Fibroblast of peridontal ligament (primary cell): ENCODE data around the gene CAMK2G.
"Not testable (repeated sequence)": the region's sequence is repeated elsewhere in the genome, so short reads cannot be mapped to it uniquely, and the experiment has no call there.

Experiments
- DNase-seq: peaks from one replicate; pipeline ENCODE4 v3.0.0-alpha.2; 2010; ENCODE audit errors: extremely low read depth

The CAMK2G gene

DNA sequence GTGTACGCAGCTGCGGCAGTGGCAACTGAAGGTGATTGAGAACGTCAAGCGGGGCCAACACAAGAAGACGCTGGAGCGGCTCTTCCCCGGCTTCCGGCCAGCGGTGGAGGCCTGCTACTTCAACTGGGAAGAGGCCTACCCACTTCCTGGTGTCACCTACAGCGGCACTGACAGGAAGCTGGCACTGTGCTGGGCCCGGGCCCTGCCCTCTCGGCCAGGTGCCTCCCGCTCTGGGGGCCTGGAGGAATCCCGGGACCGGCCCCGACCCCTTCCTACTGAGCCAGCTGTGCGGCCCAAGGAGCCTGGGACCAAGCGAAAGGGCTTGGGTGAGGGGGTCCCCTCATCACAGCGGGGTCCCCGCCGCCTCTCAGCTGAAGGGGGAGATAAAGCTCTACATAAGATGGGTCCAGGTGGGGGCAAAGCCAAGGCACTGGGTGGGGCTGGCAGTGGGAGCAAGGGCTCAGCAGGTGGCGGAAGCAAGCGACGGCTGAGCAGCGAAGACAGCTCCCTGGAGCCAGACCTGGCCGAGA lies 82.4 kb downstream of the CAMK2G start:
- no peak for DNase-seq

- no peak for DNase-seq
Observed at GRCh38 chr10:73790886-73791625, 83.3 kb downstream of the CAMK2G start.

- no peak for DNase-seq
Observed at GRCh38 chr10:73789659-73790055, 84.7 kb downstream of the CAMK2G start.

- no peak for DNase-seq
Observed at GRCh38 chr10:73788864-73789658, 85.3 kb downstream of the CAMK2G start.

DNA sequence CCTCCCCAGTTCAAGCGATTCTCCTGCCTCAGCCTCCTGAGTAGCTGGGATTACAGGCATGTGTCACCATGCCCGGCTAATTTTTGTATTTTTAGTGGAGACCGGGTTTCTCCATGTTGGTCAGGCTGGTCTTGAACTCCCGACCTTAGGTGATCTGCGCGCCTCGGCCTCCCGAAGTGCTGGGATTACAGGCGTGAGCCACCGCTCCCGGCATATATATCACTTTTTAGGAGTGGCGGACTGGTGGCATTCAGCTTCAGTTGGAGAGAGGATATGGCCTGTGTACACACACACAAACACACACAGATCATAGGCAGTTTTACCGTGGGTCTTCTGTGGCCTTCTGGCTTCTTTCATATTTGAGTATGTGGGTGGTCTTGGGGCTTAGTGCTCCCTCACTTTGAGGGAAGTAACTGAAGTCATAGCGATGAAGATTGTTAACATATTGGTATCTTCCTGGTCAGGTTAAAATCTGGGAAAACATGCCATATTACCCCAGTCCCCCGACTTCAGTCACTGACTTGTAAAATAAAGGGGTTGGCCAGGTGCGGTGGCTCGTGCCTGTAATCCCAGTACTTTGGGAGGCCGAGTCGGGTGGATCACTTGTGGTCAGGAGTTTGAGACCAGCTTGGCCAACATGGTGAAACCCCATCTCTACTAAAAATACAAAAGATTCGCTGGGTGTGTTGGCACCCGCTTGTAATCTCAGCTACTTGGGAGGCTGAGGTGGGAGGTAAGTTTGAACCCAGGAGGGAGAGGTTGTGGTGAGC lies 87.1 kb downstream of the CAMK2G start:
- DNase-seq, result not testable (repeated sequence)

GRCh38 chr10:73786512-73786885 lies 87.9 kb downstream of the CAMK2G start:
- DNase-seq, result no peak

- DNase-seq, result peak; percentile 49
Observed at GRCh38 chr10:73785721-73786511, 88.4 kb downstream of the CAMK2G start.

GRCh38 chr10:73785211-73785720 lies 89.1 kb downstream of the CAMK2G start, which contains the start of gene ZSWIM8:
ZSWIM8 (plus strand) TSS chr10:73785606; CDS start chr10:73785879, 273 bp downstream.
- peak; percentile 98 for DNase-seq

DNA sequence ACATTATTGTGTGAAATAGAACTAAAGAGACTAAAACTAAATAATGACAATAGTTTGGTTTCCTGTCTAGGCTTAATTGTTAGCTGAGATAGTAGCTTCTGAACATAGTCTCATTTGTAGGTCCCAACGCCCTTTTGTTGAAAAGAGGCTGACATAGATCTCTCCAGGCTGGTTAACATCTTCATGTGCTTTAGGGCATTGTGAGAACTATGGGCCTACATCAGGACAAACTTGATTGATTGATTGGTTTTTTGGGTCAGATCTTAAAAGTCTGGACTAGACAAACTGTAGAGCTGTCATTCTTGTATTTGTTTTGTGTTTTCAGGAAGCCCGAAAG lies 91.6 kb downstream of the CAMK2G start:
- DNase-seq, result no peak

GRCh38 chr10:73781879-73782748 lies 92.2 kb downstream of the CAMK2G start, which contains the start of gene CHCHD1:
CHCHD1 (plus strand) TSS chr10:73782048; CDS start chr10:73782076, 28 bp downstream.
- DNase-seq, result peak; percentile 81

DNA sequence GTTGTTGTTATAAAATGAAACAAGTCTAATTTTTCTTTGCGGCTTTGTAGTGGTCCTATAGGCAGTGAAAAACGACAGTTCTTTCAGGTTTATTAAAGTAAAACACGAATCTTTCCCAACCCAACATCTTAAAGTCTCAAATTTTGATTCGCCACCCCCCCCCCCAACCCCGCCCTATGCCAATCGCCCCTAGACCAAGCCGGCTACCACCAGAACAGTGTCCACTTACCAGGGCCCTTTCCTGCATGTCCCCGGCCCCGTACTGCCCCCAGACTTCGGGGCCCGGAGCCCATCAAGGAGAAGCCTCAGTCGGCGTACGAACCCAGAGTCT lies 92.8 kb downstream of the CAMK2G start:
- DNase-seq, result no peak

DNA sequence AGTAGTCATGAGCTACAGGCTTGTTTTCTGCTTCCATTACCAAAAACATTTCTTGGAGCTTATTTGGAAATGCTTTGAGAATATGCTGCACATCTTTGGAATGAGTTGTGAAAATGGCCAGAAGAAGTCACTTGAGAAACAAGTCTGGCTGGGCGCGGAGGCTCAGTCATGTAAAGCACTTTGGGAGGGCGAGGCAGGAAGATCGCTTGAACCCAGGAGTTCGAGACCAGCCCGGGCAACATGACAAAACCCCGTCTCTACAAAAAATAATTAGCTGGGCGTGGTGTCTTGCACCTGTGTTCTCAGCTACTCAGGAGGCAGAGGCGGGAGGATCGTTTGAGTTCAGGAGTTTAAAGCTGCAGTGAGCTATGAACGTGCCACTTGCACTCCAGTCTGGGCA lies 93.4 kb downstream of the CAMK2G start:
- DNase-seq, result peak; percentile 20

GRCh38 chr10:73780301-73780700 lies 94.1 kb downstream of the CAMK2G start:
- DNase-seq, result no peak

DNA sequence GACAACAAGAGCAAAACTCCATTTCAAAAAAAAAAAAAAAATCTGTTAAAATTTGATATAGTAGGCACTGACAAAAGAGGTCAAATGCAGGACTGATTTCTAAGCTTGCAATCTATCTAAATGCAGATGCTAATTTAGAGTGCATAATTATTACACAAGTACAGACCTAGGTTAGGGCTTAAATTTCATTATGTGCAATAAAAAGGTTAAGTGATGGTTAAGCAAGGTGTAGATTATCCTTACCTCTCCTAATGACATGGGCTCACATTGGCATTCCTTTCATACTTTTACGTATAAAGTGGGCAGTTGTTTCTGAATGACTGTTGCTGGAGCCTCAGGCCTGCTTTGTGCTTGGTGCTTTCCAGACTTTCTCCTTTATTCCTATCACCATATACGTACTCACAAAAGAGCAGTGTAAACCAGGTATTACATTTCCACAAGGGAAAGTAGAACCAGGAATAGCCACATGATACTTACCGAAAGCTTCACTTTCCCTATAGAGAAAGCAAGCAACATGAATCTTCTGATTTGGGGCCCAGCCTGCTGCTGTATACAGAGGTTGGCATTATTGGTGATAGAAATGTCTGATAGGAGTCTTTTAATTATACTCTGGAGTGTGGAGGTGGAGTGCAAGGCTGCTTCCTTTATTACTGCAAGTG lies 94.7 kb downstream of the CAMK2G start:
- no peak for DNase-seq

DNA sequence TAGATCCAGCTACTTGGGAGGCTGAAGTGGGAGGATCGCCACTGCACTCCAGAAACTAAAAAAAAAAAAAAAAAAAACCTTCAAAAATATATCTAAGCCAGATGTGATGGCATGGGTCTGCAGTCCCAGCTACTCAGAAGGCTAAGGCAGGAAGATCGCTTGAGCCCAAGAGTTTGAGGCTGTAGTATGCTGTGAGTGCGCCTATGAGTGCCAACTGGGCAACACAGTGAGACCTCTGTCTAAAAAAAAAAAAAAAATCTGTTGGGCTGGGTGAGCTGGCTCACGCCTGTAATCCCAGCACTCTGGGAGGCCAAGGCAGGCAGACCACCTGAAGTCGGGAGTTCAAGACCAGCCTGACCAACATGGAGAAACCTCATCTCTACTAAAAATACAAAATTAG lies 95.3 kb downstream of the CAMK2G start:
- no peak for DNase-seq

DNA sequence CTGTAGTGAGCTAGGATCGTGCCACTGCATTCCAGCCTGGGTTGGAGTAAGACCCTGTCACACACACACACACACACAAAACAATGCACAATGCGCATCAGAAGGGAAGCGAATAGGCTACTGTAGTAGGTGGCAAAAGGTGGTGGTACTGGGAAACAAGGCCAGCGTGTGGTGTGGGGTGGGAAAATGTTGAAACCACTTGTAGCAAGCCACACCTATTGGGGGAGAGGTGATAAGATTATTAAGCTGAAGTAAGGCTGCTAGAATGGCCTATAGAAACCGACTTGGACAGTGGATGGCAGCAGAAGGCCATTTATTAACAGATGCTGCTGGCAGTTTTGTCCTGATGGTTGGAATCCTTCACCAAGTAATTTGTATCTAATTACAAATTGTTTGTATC lies 99.7 kb downstream of the CAMK2G start:
- peak; percentile 53 for DNase-seq

GRCh38 chr10:73773152-73773879 lies 101.0 kb downstream of the CAMK2G start:
- no peak for DNase-seq

DNA sequence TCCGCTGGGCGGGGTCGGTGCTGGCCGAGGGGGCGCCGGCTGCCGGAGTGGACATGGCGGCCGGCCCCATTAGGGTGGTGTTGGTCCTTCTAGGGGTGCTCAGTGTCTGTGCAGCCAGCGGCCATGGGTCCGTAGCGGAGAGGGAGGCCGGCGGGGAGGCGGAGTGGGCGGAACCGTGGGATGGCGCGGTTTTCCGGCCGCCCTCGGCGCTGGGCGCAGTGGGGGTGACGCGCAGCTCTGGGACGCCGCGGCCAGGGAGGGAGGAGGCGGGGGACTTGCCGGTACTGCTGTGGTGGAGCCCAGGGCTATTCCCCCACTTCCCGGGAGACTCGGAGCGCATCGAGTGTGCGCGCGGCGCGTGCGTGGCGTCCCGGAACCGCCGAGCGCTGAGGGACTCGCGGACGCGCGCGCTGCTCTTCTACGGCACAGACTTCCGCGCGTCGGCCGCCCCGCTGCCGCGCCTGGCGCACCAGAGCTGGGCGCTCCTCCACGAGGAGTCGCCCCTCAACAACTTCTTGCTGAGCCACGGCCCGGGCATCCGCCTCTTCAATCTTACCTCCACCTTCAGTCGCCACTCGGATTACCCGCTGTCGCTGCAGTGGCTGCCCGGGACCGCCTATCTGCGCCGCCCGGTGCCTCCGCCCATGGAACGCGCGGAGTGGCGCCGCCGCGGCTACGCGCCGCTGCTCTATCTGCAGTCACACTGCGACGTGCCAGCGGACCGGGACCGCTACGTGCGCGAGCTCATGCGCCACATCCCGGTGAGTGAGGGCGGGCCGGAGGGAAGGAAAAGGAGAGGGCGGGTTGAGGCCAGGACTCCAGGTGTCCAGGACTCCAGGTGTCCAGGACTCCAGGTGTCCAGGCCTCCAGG lies 101.8 kb downstream of the CAMK2G start:
- DNase-seq, result peak; percentile 77
